ENCODE measurements around the gene TNRC18. TPM values are rescaled to one million over a fixed set of nuclear protein-coding genes. Genes with fewer than 3 reads are reported as not detected.

TNRC18 gene
- total RNA-seq, 4 donors from 2014 or later: 81.1 to 160 (median 104) TPM

- Histone ChIP-seq H3K4me3 (no peak overlapping the region), H3K27ac (no peak overlapping the region), H3K36me3 (peaks cover 13% of the 10 kb centered on the region), H3K4me1 (peaks cover 4% of the 10 kb centered on the region), H3K9me3 (peaks cover 3% of the 10 kb centered on the region), H3K27me3 (no peaks in the 10 kb centered on the region)
- DNase-seq (ENCODE audit: low spot score in 2 of 2): no peak
- no peak for TF ChIP-seq POLR2A (IDR thresholded peaks at IDR 0.05)
- no peak for TF ChIP-seq EP300 (IDR thresholded peaks at IDR 0.05)
- no peak for TF ChIP-seq CTCF (IDR thresholded peaks at IDR 0.05)
- no peak for TF ChIP-seq POLR2AphosphoS5 (IDR thresholded peaks at IDR 0.05)
- WGBS: 95% methylated on average over 6 of the region's 6 CpGs
Observed at GRCh38 chr7:5437348-5437892, 13.8 kb upstream of the TNRC18 start.

GRCh38 chr7:5436003-5436678, 12.5 kb upstream of the TNRC18 start:
- no peaks in the 10 kb centered on the region for H3K27me3 ChIP-seq
- peaks cover 3% of the 10 kb centered on the region for H3K9me3 ChIP-seq
- peaks cover 14% of the 10 kb centered on the region for H3K36me3 ChIP-seq
- H3K4me1 ChIP-seq: peaks cover 4% of the 10 kb centered on the region
- 98% methylated on average over 5 of the region's 5 CpGs for WGBS
- H3K27ac ChIP-seq: no peak overlapping the region
- no peak for DNase-seq (ENCODE audit: low spot score in 2 of 2)
- H3K4me3 ChIP-seq: no peak overlapping the region
- no peak for TF ChIP-seq POLR2A (IDR thresholded peaks at IDR 0.05)
- no peak for TF ChIP-seq CTCF (IDR thresholded peaks at IDR 0.05)
- TF ChIP-seq POLR2AphosphoS5 (IDR thresholded peaks at IDR 0.05): no peak
- TF ChIP-seq EP300 (IDR thresholded peaks at IDR 0.05): no peak

- Histone ChIP-seq H3K27ac (no peak overlapping the region), H3K4me3 (no peak overlapping the region), H3K9me3 (peaks cover 3% of the 10 kb centered on the region), H3K27me3 (no peaks in the 10 kb centered on the region), H3K36me3 (peaks cover 14% of the 10 kb centered on the region), H3K4me1 (peaks cover 6% of the 10 kb centered on the region)
- WGBS: 100% methylated on average over 11 of the region's 12 CpGs
- no peak for DNase-seq (ENCODE audit: low spot score in 2 of 2)
- TF ChIP-seq EP300 (IDR thresholded peaks at IDR 0.05) (no peak), POLR2AphosphoS5 (IDR thresholded peaks at IDR 0.05) (no peak), CTCF (IDR thresholded peaks at IDR 0.05) (no peak), POLR2A (IDR thresholded peaks at IDR 0.05) (no peak)
Observed at GRCh38 chr7:5435291-5436002, 11.8 kb upstream of the TNRC18 start.

GRCh38 chr7:5433181-5433580, 9.5 kb upstream of the TNRC18 start:
- no peak overlapping the region for H3K27ac ChIP-seq
- 86% methylated on average over 3 of the region's 3 CpGs for WGBS
- peaks cover 3% of the 10 kb centered on the region for H3K9me3 ChIP-seq
- peaks cover 14% of the 10 kb centered on the region for H3K36me3 ChIP-seq
- no peak for DNase-seq (ENCODE audit: low spot score in 2 of 2)
- H3K4me3 ChIP-seq: no peak overlapping the region
- TF ChIP-seq EP300 (IDR thresholded peaks at IDR 0.05): no peak
- TF ChIP-seq CTCF (IDR thresholded peaks at IDR 0.05): no peak
- TF ChIP-seq POLR2A (IDR thresholded peaks at IDR 0.05): no peak
- no peak for TF ChIP-seq POLR2AphosphoS5 (IDR thresholded peaks at IDR 0.05)
- H3K27me3 ChIP-seq: no peaks in the 10 kb centered on the region
- peaks cover 23% of the 10 kb centered on the region for H3K4me1 ChIP-seq

- H3K4me1 ChIP-seq: peaks cover 27% of the 10 kb centered on the region
- peaks cover 3% of the 10 kb centered on the region for H3K9me3 ChIP-seq
- peaks cover 14% of the 10 kb centered on the region for H3K36me3 ChIP-seq
- H3K27me3 ChIP-seq: no peaks in the 10 kb centered on the region
- DNase-seq (ENCODE audit: low spot score in 2 of 2): no peak
- TF ChIP-seq CTCF (IDR thresholded peaks at IDR 0.05) (no peak), POLR2AphosphoS5 (IDR thresholded peaks at IDR 0.05) (no peak), EP300 (IDR thresholded peaks at IDR 0.05) (no peak), POLR2A (IDR thresholded peaks at IDR 0.05) (no peak)
- no peak overlapping the region for H3K27ac ChIP-seq
- 98% methylated on average over 3 of the region's 3 CpGs for WGBS
- no peak overlapping the region for H3K4me3 ChIP-seq
Observed at GRCh38 chr7:5432691-5433090, 9.1 kb upstream of the TNRC18 start.

Data from suprapubic skin (tissue), 4 donors.